ENCODE measurements around the gene MRNIP.

MRNIP gene

GRCh38 chr5:179905161-179905560 is 46.5 kb upstream of the MRNIP start:
- no peaks in the 10 kb centered on the region for H3K9me3 ChIP-seq (ENCODE audit: control insufficient read depth, low read length)
- no peaks in the 10 kb centered on the region for H3K36me3 ChIP-seq (ENCODE audit: control insufficient read depth, insufficient read depth, low read length)
- no peak for TF ChIP-seq CTCF (IDR thresholded peaks at IDR 0.05)
- no peak overlapping the region for H3K4me2 ChIP-seq (ENCODE audit: low read length)
- H3K4me1 ChIP-seq, result peaks cover 6% of the 10 kb centered on the region
- H3K79me2 ChIP-seq, result peaks cover 10% of the 10 kb centered on the region
- H3K27me3 ChIP-seq (ENCODE audit: control insufficient read depth, insufficient read depth, low read length), result no peaks in the 10 kb centered on the region
- no peak overlapping the region for H3K4me3 ChIP-seq (ENCODE audit: low read depth, low read length)
- H2AFZ ChIP-seq, result no peak overlapping the region
- no peak overlapping the region for H3K9ac ChIP-seq
- H3K27ac ChIP-seq, result no peak overlapping the region

- Histone ChIP-seq H3K4me2 (ENCODE audit: low read length) (no peak overlapping the region), H3K9me3 (ENCODE audit: control insufficient read depth, low read length) (no peaks in the 10 kb centered on the region), H3K36me3 (ENCODE audit: control insufficient read depth, insufficient read depth, low read length) (no peaks in the 10 kb centered on the region), H3K27me3 (ENCODE audit: control insufficient read depth, insufficient read depth, low read length) (no peaks in the 10 kb centered on the region), H3K27ac (no peak overlapping the region), H3K4me3 (ENCODE audit: low read depth, low read length) (no peak overlapping the region), H2AFZ (no peak overlapping the region), H3K9ac (no peak overlapping the region), H3K79me2 (peaks cover 10% of the 10 kb centered on the region), H3K4me1 (peaks cover 6% of the 10 kb centered on the region)
- TF ChIP-seq CTCF (IDR thresholded peaks at IDR 0.05), result no peak
Measured at GRCh38 chr5:179904463-179905160, 46.0 kb upstream of the MRNIP start.

DNA sequence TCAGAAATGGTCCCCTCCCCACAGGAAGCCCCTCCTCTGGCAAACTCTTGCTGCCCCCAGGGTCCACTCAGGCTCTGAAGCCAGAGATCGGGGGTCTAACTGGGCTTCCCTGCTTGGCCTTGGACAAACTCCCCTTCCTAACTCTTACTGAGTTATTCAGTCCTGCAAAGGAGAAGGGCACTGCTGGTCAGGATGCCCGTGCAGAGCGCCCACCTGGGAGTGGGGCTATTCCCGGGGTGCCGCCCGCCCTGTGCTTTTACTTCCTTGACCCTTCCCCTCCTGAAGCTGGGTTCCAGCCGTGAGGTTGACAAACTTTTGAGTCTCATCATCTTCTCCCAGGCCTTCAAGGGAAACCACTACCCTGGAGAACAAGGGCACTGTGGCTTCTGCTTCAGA is 44.1 kb upstream of the MRNIP start:
- peaks cover 6% of the 10 kb centered on the region for H3K4me1 ChIP-seq
- no peak overlapping the region for H2AFZ ChIP-seq
- no peak overlapping the region for H3K9ac ChIP-seq
- H3K79me2 ChIP-seq, result peaks cover 10% of the 10 kb centered on the region
- H3K27ac ChIP-seq, result no peak overlapping the region
- H3K27me3 ChIP-seq (ENCODE audit: control insufficient read depth, insufficient read depth, low read length), result no peaks in the 10 kb centered on the region
- H3K36me3 ChIP-seq (ENCODE audit: control insufficient read depth, insufficient read depth, low read length), result no peaks in the 10 kb centered on the region
- no peak overlapping the region for H3K4me3 ChIP-seq (ENCODE audit: low read depth, low read length)
- H3K9me3 ChIP-seq (ENCODE audit: control insufficient read depth, low read length), result no peaks in the 10 kb centered on the region
- TF ChIP-seq CTCF (IDR thresholded peaks at IDR 0.05), result no peak
- no peak overlapping the region for H3K4me2 ChIP-seq (ENCODE audit: low read length)

GRCh38 chr5:179901915-179902762 is 43.5 kb upstream of the MRNIP start:
- Histone ChIP-seq H3K4me1 (peaks cover 6% of the 10 kb centered on the region), H3K4me3 (ENCODE audit: low read depth, low read length) (no peak overlapping the region), H3K9me3 (ENCODE audit: control insufficient read depth, low read length) (no peaks in the 10 kb centered on the region), H3K79me2 (peaks cover 10% of the 10 kb centered on the region), H3K36me3 (ENCODE audit: control insufficient read depth, insufficient read depth, low read length) (no peaks in the 10 kb centered on the region), H3K27ac (no peak overlapping the region), H2AFZ (no peak overlapping the region), H3K4me2 (ENCODE audit: low read length) (no peak overlapping the region), H3K9ac (no peak overlapping the region), H3K27me3 (ENCODE audit: control insufficient read depth, insufficient read depth, low read length) (no peaks in the 10 kb centered on the region)
- no peak for TF ChIP-seq CTCF (IDR thresholded peaks at IDR 0.05)

Measured in parathyroid adenoma (tissue), 2 donors.